HG02943 (cell line): ENCODE measurements around the gene CELSR3.

Experiments used
- ATAC-seq: cut with Tn5 transposase; IDR thresholded peaks from one replicate; pipeline ENCODE4 v1.9.1; 2021; ENCODE audit warnings: mild to moderate bottlenecking, low read depth, moderate library complexity; ENCODE audit not compliant: unreplicated experiment

The CELSR3 gene

DNA sequence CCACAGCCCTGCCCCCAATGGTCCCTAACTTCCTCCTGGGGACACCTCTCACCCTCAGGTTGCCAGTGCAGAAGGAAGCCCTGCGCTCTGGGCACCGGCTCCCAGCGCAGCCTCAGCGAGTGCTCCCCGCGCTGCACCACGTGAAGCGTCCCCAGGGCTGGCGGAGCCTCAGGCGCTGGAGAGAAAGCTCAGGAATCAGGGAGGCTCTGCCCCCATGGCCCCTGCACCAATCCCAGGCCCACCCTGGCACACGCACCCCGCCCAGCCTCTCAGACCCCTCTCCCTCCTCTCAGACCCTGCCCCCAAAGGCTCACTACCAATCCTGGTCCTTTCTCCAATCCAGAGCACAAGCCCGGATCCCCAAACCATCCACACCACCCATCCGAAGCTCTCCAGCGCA, 74.5 kb downstream of the CELSR3 start:
- no peak for ATAC-seq

- no peak for ATAC-seq
Measured at GRCh38 chr3:48587686-48588085, 75.0 kb downstream of the CELSR3 start.
